C4-2B (cell line): ENCODE results near the gene SNX5.

Source experiments
- H3K27ac ChIP-seq: fragments of 450-650 bp; 2 replicates; pipeline ENCODE4 v1.5.1; 2017
- ZFX ChIP-seq: fragments of 450-650 bp; IDR thresholded peaks from 2 replicates; pipeline ENCODE4 v1.6.1; 2017
- TF ChIP-seq, protein P1 (sequence below): fragments of 450-650 bp; conservative IDR thresholded peaks from 2 replicates; pipeline ENCODE4 v1.5.1; 2017; ENCODE audit warnings: mild to moderate bottlenecking

Gene SNX5

DNA sequence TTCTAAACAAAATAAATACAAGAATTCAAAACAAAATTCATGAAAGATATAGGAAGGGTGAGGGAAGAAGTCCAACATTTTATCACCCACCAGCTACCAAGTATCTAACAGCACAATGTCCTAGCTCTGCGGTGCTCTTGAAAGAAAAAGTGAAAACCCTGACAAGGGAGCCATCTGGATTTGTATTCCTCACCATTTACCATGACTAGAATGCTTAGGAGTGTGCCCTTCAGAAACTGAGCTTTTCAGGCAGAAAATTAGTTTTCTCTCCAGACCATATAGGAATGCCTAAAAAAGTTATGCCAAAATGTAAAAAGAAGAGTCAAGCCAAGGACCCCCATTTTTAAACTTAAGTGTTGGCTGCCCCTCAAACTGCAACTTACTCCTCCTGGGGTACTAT is 4.5 kb downstream of the SNX5 start:
- no peak overlapping the region for H3K27ac ChIP-seq
- TF ChIP-seq ZFX, result no peak
- TF ChIP-seq, protein P1, sequence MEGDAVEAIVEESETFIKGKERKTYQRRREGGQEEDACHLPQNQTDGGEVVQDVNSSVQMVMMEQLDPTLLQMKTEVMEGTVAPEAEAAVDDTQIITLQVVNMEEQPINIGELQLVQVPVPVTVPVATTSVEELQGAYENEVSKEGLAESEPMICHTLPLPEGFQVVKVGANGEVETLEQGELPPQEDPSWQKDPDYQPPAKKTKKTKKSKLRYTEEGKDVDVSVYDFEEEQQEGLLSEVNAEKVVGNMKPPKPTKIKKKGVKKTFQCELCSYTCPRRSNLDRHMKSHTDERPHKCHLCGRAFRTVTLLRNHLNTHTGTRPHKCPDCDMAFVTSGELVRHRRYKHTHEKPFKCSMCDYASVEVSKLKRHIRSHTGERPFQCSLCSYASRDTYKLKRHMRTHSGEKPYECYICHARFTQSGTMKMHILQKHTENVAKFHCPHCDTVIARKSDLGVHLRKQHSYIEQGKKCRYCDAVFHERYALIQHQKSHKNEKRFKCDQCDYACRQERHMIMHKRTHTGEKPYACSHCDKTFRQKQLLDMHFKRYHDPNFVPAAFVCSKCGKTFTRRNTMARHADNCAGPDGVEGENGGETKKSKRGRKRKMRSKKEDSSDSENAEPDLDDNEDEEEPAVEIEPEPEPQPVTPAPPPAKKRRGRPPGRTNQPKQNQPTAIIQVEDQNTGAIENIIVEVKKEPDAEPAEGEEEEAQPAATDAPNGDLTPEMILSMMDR, result no peak

DNA sequence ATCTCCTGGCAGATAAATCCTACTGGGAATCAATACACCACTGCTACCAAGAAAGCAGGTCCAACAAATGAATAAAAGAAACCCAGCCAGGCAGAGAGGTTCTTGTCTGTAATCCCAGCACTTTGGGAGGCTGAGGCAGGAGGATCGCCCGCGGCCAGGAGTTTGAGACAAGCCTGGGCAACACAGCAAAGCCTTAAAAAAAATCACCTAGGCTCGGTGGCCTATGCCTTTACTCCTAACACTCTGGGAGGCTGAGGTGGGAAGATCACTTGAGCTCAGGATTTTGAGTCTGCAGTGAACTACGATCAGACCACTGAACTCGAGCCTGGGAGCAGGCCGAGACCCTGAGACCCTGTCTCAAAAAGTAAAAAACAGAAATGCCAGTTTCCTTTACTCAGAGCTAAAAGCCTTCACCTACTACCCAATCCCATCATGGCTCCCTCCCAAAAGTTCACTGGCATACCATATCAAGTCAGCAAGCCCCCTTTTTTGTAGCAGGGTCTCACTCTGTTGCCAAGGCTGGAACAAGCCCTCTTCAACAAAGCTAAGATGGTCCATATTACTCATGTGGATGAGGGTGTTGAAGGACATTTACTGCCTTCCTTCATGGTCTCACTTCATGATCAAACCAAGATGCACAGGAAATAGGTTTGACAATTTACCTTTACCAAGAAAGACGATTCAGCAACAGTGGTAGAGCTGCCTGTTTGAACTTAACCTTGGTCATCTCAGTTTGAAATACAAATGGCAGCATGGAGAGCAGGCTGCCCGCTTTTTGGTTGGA is 5.3 kb downstream of the SNX5 start:
- H3K27ac ChIP-seq, result peak overlapping the region; percentile 23

DNA sequence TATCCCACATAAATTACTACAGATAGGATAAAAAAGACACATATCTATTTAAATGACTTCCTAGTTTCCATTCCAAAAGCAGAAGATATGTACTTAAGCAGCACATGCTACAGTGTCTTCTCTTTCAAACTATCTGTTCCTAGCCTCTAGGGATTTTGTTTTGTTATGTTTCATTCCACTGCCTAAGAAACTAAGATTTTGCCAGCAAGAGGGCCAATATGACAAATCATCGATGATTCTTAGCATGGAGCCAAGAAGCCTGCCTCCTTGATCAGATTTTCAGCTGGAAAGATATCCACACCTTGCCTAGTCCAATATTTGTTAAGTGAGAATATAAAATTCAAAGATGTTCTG is 7.0 kb downstream of the SNX5 start:
- no peak for TF ChIP-seq ZFX
- TF ChIP-seq, protein P1, result no peak
- no peak overlapping the region for H3K27ac ChIP-seq

More for the DNA sequence above, 5.3 kb downstream of the SNX5 start:
- TF ChIP-seq, protein P1, result no peak
- no peak for TF ChIP-seq ZFX

DNA sequence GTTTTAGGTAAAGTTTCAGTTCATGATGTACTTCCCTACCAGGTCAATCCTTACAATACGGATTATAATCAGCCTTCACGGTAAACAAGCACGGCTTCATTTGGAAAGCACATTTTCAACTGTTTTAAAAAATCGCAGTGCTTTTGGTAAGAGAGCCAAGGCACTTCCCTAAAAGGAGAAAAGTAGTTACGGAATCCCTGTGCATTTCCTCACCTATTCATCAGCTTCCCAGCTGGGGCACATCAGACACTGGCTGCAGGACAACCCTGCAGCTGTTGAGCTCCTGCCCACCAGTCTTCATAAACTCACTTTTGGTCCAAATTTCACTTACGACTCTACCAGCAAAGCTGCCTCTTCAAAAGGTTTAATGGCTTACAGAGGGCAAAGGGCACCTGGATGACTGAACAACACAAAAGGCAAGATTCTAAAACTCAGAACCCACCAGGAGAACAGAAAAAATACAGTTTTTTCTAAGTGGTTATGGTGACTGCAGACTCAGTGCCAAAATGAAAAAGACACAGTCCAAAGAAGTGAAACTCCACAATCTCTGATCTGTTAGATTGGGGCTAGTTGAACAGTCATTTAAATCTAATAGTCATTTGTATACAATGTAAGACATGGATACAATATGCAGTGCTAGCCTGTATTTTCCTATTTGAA is 7.5 kb downstream of the SNX5 start:
- no peak overlapping the region for H3K27ac ChIP-seq
- no peak for TF ChIP-seq ZFX
- TF ChIP-seq, protein P1, result no peak

DNA sequence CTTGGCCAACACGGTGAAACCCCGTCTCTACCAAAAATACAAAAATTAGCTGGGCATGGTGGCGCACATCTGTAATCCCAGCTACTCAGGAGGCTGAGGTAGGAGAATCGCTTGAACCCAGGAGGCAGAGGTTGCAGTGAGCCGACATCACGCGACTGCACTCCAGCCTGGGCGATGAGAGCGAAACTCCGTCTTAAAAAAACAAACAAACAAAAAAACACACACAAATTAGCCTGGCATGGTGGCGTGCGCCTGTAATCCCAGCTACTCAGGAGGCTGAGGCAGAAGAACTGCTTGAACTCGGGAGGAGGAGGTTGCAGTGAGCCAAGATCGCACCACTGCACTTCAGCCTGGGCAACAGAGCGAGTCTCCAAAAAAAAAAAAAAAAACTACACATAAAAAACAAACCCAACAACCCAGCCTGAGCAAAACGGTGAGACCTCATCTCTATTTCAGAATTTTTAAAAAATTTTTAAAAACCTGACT is 8.2 kb downstream of the SNX5 start:
- peak overlapping the region; percentile 1; the same call in 1 of the 2 replicates for H3K27ac ChIP-seq

DNA sequence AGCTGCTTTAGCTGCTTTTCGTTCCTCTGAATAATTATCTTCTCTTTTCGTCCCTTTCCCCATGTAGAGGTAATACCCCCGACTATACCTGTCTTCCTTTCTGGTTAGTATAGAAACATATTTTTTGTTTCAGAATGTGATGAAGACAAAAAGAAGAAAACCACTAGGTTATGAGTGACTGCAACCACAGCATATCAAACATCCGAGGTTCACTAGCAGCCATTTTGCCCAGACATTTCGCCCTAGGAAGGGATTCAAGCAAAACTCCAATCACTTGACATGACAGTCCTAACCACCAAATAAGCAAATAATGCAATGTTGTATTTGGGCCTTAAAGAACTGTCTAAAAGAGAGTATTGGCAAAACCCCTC is 9.4 kb downstream of the SNX5 start:
- TF ChIP-seq ZFX, result no peak
- TF ChIP-seq, protein P1, result no peak
- peak overlapping the region; percentile 30; the same call in 1 of the 2 replicates for H3K27ac ChIP-seq

DNA sequence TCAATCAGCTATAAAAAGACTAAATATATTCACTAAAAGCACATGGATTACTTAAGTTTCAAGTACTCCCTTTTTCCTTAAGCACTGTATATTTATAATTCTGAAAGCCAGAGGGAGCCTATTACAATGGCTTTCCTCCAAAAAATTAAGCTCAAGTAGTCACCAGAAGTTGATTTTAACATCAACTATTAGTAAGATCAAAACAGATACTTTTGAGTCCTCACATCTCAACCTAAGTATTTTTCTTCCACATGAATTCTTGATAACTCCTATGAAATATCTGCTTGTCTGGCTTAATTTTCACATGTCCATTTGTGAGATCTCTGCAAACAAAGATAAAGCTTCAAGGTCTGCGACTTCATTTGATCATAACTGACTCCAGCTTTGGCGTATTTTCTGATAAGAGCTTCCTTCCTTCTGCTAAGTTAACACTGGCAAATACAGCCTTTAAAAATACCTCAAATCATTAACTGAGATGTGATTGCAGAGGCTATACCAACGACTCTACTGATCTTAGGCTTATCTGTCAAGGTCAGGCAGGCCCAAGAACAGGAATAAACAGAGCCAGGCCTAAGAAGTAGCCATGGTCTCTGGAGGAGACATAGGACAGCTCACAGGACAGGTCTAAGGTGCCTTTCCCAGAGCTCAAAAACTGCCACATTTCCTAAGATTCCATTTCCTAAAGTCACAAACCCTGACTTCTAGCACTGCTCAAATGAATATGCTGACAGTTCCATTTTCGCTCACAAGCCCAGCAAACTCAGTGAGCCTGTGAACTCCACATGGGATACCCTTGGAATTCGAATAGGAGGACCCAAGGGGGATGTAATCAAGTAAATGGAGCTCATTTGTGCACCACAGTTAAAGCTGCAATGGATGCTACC is 10.0 kb downstream of the SNX5 start:
- TF ChIP-seq, protein P1, result peak; percentile 20
- no peak for TF ChIP-seq ZFX
- H3K27ac ChIP-seq, result peak overlapping the region; percentile 30; the same call in 1 of the 2 replicates
